ENCODE data around the gene NADSYN1.

NADSYN1 gene

DNA sequence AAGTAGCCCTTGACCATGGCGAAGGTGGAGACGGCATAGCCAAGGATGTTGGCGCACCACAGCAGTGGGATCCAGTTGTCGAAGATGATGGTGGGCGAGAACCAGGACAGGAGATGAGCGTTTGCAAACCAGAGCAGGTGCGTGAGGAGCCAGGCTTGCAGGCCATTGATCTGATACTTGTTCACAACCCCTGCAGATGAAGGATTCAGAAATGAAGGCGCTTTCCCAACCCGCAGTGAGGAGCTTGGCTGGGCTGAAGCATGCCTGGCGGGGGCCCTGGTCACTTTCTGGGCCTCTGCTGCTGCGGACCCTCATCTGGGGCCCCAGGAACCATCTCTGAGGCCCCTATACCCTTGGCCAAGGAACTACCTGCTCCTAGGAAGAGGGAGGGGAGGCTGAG lies 11.8 kb upstream of the NADSYN1 start:
- Histone ChIP-seq H3K27ac (ENCODE audit: low read length) (no peak overlapping the region), H3K36me3 (ENCODE audit: insufficient read depth, low read length) (peaks cover 94% of the 10 kb centered on the region), H3K9ac (ENCODE audit: low read depth, low read length) (no peak overlapping the region), H3K4me3 (ENCODE audit: low read depth in 1 of 2, low read length in 2 of 2) (no peak overlapping the region), H4K20me1 (ENCODE audit: insufficient read depth, low read length) (peaks cover 7% of the 10 kb centered on the region; the same call in 1 of the 2 replicates), H3K79me2 (ENCODE audit: insufficient read depth, low read length) (no peaks in the 10 kb centered on the region), H3K27me3 (ENCODE audit: insufficient read depth, low read length, poor library complexity) (no peaks in the 10 kb centered on the region), H3K4me2 (ENCODE audit: insufficient read depth, low read length) (no peak overlapping the region), H3K4me1 (ENCODE audit: insufficient read depth, low read length) (no peaks in the 10 kb centered on the region), H2AFZ (ENCODE audit: low read depth, low read length) (no peak overlapping the region), H3K9me3 (ENCODE audit: insufficient read depth, low read length, severe bottlenecking) (peaks cover 4% of the 10 kb centered on the region)
- DNase-seq (no peak), ATAC-seq (ENCODE audit: insufficient read depth, low read depth) (no peak)
- no peak for TF ChIP-seq CTCF (IDR thresholded peaks at IDR 0.05; ENCODE audit: borderline replicate concordance, extremely low read depth, low read length, poor library complexity, severe bottlenecking)
- no peak for TF ChIP-seq EZH2 (IDR thresholded peaks at IDR 0.05; ENCODE audit: borderline replicate concordance, low read depth, low read length, severe bottlenecking)

- no peak overlapping the region for H3K27ac ChIP-seq (ENCODE audit: low read length)
- H3K4me3 ChIP-seq (ENCODE audit: low read depth in 1 of 2, low read length in 2 of 2): no peak overlapping the region
- ATAC-seq (ENCODE audit: insufficient read depth, low read depth) (no peak), DNase-seq (no peak)
- peaks cover 97% of the 10 kb centered on the region for H3K36me3 ChIP-seq (ENCODE audit: insufficient read depth, low read length)
- no peak overlapping the region for H3K9ac ChIP-seq (ENCODE audit: low read depth, low read length)
- TF ChIP-seq EZH2 (IDR thresholded peaks at IDR 0.05; ENCODE audit: borderline replicate concordance, low read depth, low read length, severe bottlenecking): no peak
- no peak for TF ChIP-seq CTCF (IDR thresholded peaks at IDR 0.05; ENCODE audit: borderline replicate concordance, extremely low read depth, low read length, poor library complexity, severe bottlenecking)
- H3K9me3 ChIP-seq (ENCODE audit: insufficient read depth, low read length, severe bottlenecking): peaks cover 6% of the 10 kb centered on the region
- peaks cover 7% of the 10 kb centered on the region for H3K4me1 ChIP-seq (ENCODE audit: insufficient read depth, low read length)
- H3K27me3 ChIP-seq (ENCODE audit: insufficient read depth, low read length, poor library complexity): no peaks in the 10 kb centered on the region
- no peak overlapping the region for H3K4me2 ChIP-seq (ENCODE audit: insufficient read depth, low read length)
- H3K79me2 ChIP-seq (ENCODE audit: insufficient read depth, low read length): peaks cover 4% of the 10 kb centered on the region; the same call in 1 of the 2 replicates
- peaks cover 5% of the 10 kb centered on the region; the same call in 1 of the 2 replicates for H4K20me1 ChIP-seq (ENCODE audit: insufficient read depth, low read length)
- H2AFZ ChIP-seq (ENCODE audit: low read depth, low read length): no peak overlapping the region
Measured at GRCh38 chr11:71442123-71442522, 10.9 kb upstream of the NADSYN1 start.

- H3K36me3 ChIP-seq (ENCODE audit: insufficient read depth, low read length): peaks cover 94% of the 10 kb centered on the region
Measured at GRCh38 chr11:71442880-71443279, 10.1 kb upstream of the NADSYN1 start.

More at GRCh38 chr11:71442880-71443279, 10.1 kb upstream of the NADSYN1 start:
- H3K27ac ChIP-seq (ENCODE audit: low read length): no peak overlapping the region
- H4K20me1 ChIP-seq (ENCODE audit: insufficient read depth, low read length): no peaks in the 10 kb centered on the region
- no peak for DNase-seq
- no peak overlapping the region for H3K4me3 ChIP-seq (ENCODE audit: low read depth in 1 of 2, low read length in 2 of 2)
- H3K27me3 ChIP-seq (ENCODE audit: insufficient read depth, low read length, poor library complexity): no peaks in the 10 kb centered on the region
- peaks cover 14% of the 10 kb centered on the region for H3K4me1 ChIP-seq (ENCODE audit: insufficient read depth, low read length)
- no peak overlapping the region for H3K9ac ChIP-seq (ENCODE audit: low read depth, low read length)
- no peak overlapping the region for H2AFZ ChIP-seq (ENCODE audit: low read depth, low read length)
- TF ChIP-seq CTCF (IDR thresholded peaks at IDR 0.05; ENCODE audit: borderline replicate concordance, extremely low read depth, low read length, poor library complexity, severe bottlenecking) (no peak), EZH2 (IDR thresholded peaks at IDR 0.05; ENCODE audit: borderline replicate concordance, low read depth, low read length, severe bottlenecking) (no peak)
- no peak for ATAC-seq (ENCODE audit: insufficient read depth, low read depth)
- H3K9me3 ChIP-seq (ENCODE audit: insufficient read depth, low read length, severe bottlenecking): peaks cover 6% of the 10 kb centered on the region
- peaks cover 12% of the 10 kb centered on the region for H3K79me2 ChIP-seq (ENCODE audit: insufficient read depth, low read length)
- no peak overlapping the region for H3K4me2 ChIP-seq (ENCODE audit: insufficient read depth, low read length)

Data from DND-41 (cell line).